A673 (cell line): ENCODE results near the gene ASAP2. TPM values are rescaled to one million over a fixed set of nuclear protein-coding genes. Genes with fewer than 3 reads are reported as not detected.

Experiments
- BruUV-seq: library from RNA; stranded (reverse); fragments of 400-500 nt; replicated peaks from 2 replicates; lab custom pipeline; 2021; lab: Mats Ljungman, UMichigan
- CTCF ChIA-PET: fragments of 300-600 bp; sonication (Branson Sonifier 250); formaldehyde crosslinking; loops from one replicate; lab custom pipeline; 2022; ENCODE audit warnings: antibody characterized with exemption; lab: Charles Lee
- POLR2A ChIA-PET: fragments of 300-600 bp; sonication (Branson Sonifier 250); formaldehyde crosslinking; loops from one replicate; lab custom pipeline; 2022; ENCODE audit warnings: antibody characterized with exemption; ENCODE audit not compliant: low non-redundant PET; lab: Charles Lee
- DNase-seq: peaks from one replicate; pipeline ENCODE4 v3.0.0-alpha.2; 2015; ENCODE audit warnings: low spot score
- H3K27ac ChIP-seq: fragments of 200-600 bp; sonication (generic); 2 replicates; pipeline ENCODE4 v1.5.1; 2016; ENCODE audit warnings: mixed run types, low read depth, mild to moderate bottlenecking, mixed read lengths, antibody characterized with exemption, low read length; ENCODE audit not compliant: poor library complexity, severe bottlenecking
- H3K27me3 ChIP-seq: fragments of 200-600 bp; sonication (generic); replicated peaks from 2 replicates; pipeline ENCODE4 v1.6.1; 2017; ENCODE audit warnings: mixed run types, low read depth, mild to moderate bottlenecking, mixed read lengths, antibody characterized with exemption, low read length; ENCODE audit not compliant: insufficient read depth, poor library complexity
- H3K36me3 ChIP-seq: fragments of 200-600 bp; sonication (generic); 2 replicates; pipeline ENCODE4 v1.6.1; 2016; ENCODE audit warnings: mixed run types, mild to moderate bottlenecking, mixed read lengths, antibody characterized with exemption, low read length; ENCODE audit not compliant: insufficient read depth, poor library complexity, severe bottlenecking
- H3K4me1 ChIP-seq: fragments of 200-600 bp; sonication (generic); 2 replicates; pipeline ENCODE4 v1.6.1; 2017; ENCODE audit warnings: mixed run types, mild to moderate bottlenecking, mixed read lengths, antibody characterized with exemption, low read length; ENCODE audit not compliant: insufficient read depth, poor library complexity, severe bottlenecking
- H3K4me3 ChIP-seq: fragments of 200-600 bp; sonication (generic); 2 replicates; pipeline ENCODE4 v1.5.1; 2016; ENCODE audit warnings: low read depth, mixed run types, mild to moderate bottlenecking, mixed read lengths, low read length; ENCODE audit not compliant: poor library complexity, severe bottlenecking
- H3K9me3 ChIP-seq: fragments of 200-600 bp; sonication (generic); 2 replicates; pipeline ENCODE4 v1.6.1; 2016; ENCODE audit warnings: mixed run types, low read depth, mild to moderate bottlenecking, mixed read lengths, antibody characterized with exemption, low read length; ENCODE audit not compliant: poor library complexity, severe bottlenecking
- CTCF ChIP-seq: fragments of 300-800, 200-600 bp; sonication (generic); conservative IDR thresholded peaks from 2 replicates; pipeline ENCODE4 v1.5.1; 2017; ENCODE audit warnings: low read depth, mild to moderate bottlenecking, antibody characterized with exemption, low read length, moderate library complexity, mixed read lengths
- EZH2 ChIP-seq: fragments of 200-600 bp; sonication (generic); IDR thresholded peaks from 2 replicates; pipeline ENCODE4 v1.6.1; 2017; ENCODE audit warnings: borderline replicate concordance, low read depth, mild to moderate bottlenecking, mixed read lengths, antibody characterized with exemption, low read length; ENCODE audit not compliant: poor library complexity, severe bottlenecking
- intact Hi-C: fragments of 100-400 bp; cut with micrococcal nuclease; formaldehyde crosslinking; loops from one replicate; pipeline ENCODE4 v1.10.0; 2022; ENCODE audit not compliant: unreplicated experiment
- total RNA-seq: library from RNA; stranded (reverse); gene quantifications from 2 replicates; pipeline ENCODE4 v1.2.3, GENCODE V29; 2021

ASAP2 gene
- total RNA-seq, 1 experiment from 2014 or later, result 46.8 TPM

- BruUV-seq, result no TSS peak
- ChIA-PET CTCF (no interaction called here), POLR2A (no interaction called here)
- H3K27ac ChIP-seq, result no peak overlapping the region
- H3K4me1 ChIP-seq, result peaks cover 14% of the 10 kb centered on the region
- TF ChIP-seq EZH2 (no peak), CTCF (no peak)
- no peaks in the 10 kb centered on the region for H3K36me3 ChIP-seq
- no peak for DNase-seq
- H3K9me3 ChIP-seq, result no peaks in the 10 kb centered on the region
- intact Hi-C loops, result no loop called here
- no peaks in the 10 kb centered on the region for H3K27me3 ChIP-seq
- no peak overlapping the region for H3K4me3 ChIP-seq
Measured at GRCh38 chr2:9307535-9307934, 100.9 kb downstream of the ASAP2 start.

- no peak overlapping the region for H3K27ac ChIP-seq
Measured at GRCh38 chr2:9308186-9308955, 101.8 kb downstream of the ASAP2 start.

GRCh38 chr2:9309147-9309546 lies 102.5 kb downstream of the ASAP2 start:
- intact Hi-C loops, result no loop called here
- Histone ChIP-seq H3K36me3 (no peaks in the 10 kb centered on the region), H3K27ac (no peak overlapping the region), H3K27me3 (no peaks in the 10 kb centered on the region), H3K4me1 (peaks cover 14% of the 10 kb centered on the region), H3K9me3 (no peaks in the 10 kb centered on the region), H3K4me3 (no peak overlapping the region)
- TF ChIP-seq EZH2 (no peak), CTCF (no peak)
- DNase-seq, result no peak
- ChIA-PET POLR2A (no interaction called here), CTCF (no interaction called here)
- no TSS peak for BruUV-seq

More at GRCh38 chr2:9308186-9308955, 101.8 kb downstream of the ASAP2 start:
- Histone ChIP-seq H3K27me3 (no peaks in the 10 kb centered on the region), H3K4me1 (peaks cover 14% of the 10 kb centered on the region), H3K4me3 (no peak overlapping the region), H3K9me3 (no peaks in the 10 kb centered on the region), H3K36me3 (no peaks in the 10 kb centered on the region)
- TF ChIP-seq CTCF (no peak), EZH2 (no peak)
- BruUV-seq, result no TSS peak
- intact Hi-C loops, result no loop called here
- POLR2A ChIA-PET, result no interaction called here
- CTCF ChIA-PET, result no interaction called here
- DNase-seq, result no peak
